22Rv1 (cell line): Measurements from ENCODE around the gene KLRF2.

ENCODE experiments used
- ZFX ChIP-seq: fragments of 450-650 bp; IDR thresholded peaks from 2 replicates; pipeline ENCODE4 v1.6.1; 2017; ENCODE audit warnings: antibody characterized with exemption, borderline replicate concordance
- TF ChIP-seq, protein P1 (sequence below): fragments of 450-650 bp; IDR thresholded peaks from 2 replicates; pipeline ENCODE4 v1.5.1; 2017; ENCODE audit warnings: mild to moderate bottlenecking

DNA sequence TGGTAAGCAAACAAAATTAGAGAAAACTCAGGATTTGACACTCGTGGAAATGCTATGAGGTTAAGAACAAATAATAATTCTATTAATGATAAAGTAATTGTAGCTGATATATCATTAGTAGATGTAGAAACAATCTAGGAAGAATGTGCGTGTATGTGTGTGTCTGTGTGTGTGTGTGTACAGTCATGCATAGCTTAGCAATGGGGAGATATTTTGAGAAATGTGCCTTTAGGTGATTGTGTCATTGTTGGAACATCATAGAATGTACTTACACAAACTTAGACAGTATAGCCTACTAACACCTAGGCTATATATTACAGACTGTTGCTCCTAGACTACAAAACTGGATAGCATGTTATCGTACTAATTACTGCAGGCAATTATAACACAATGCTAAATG is 45.6 kb downstream of the KLRF2 start:
- TF ChIP-seq, protein P1, sequence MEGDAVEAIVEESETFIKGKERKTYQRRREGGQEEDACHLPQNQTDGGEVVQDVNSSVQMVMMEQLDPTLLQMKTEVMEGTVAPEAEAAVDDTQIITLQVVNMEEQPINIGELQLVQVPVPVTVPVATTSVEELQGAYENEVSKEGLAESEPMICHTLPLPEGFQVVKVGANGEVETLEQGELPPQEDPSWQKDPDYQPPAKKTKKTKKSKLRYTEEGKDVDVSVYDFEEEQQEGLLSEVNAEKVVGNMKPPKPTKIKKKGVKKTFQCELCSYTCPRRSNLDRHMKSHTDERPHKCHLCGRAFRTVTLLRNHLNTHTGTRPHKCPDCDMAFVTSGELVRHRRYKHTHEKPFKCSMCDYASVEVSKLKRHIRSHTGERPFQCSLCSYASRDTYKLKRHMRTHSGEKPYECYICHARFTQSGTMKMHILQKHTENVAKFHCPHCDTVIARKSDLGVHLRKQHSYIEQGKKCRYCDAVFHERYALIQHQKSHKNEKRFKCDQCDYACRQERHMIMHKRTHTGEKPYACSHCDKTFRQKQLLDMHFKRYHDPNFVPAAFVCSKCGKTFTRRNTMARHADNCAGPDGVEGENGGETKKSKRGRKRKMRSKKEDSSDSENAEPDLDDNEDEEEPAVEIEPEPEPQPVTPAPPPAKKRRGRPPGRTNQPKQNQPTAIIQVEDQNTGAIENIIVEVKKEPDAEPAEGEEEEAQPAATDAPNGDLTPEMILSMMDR, result no peak
- TF ChIP-seq ZFX, result no peak
